ENCODE data around the gene ARL6IP1. TPM values are rescaled to one million over a fixed set of nuclear protein-coding genes. Genes with fewer than 3 reads are reported as not detected.

ARL6IP1 gene
- total and polyA plus RNA-seq, 2 of the 13 experiments (the other 11 are each of a cell fraction or from before 2014, with no cell fraction given): 263 to 373 TPM

DNA sequence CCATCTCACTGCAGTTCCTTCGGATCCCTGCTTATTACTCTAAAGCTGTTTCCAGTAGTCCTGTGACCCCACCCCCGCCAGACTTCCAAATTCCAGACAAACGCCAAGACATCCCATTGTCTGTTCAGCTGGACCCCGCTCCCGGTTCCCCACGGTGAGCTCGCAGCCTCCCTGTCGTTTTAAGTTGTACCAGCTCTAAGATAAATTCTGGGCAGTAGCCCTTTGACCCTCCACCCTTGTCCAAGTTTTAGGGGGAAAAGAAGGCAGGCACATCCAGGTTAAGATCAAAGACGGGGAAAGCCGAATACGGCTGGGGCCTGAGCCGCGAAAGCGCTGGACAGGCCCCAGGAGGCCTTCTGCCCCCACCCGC is 589 bp downstream of the ARL6IP1 start (continued):
- TF ChIP-seq, protein P1, sequence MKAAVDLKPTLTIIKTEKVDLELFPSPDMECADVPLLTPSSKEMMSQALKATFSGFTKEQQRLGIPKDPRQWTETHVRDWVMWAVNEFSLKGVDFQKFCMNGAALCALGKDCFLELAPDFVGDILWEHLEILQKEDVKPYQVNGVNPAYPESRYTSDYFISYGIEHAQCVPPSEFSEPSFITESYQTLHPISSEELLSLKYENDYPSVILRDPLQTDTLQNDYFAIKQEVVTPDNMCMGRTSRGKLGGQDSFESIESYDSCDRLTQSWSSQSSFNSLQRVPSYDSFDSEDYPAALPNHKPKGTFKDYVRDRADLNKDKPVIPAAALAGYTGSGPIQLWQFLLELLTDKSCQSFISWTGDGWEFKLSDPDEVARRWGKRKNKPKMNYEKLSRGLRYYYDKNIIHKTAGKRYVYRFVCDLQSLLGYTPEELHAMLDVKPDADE (CRISPR knock-in tag; IDR thresholded peaks at IDR 0.05): peak; percentile 3; the same call in 1 of the 2 replicates
- TF ChIP-seq ZNF549 (CRISPR knock-in tag; IDR thresholded peaks at IDR 0.05) (no peak), POLR2AphosphoS5 (IDR thresholded peaks at IDR 0.05; ENCODE audit: low read depth, low read length) (peak; percentile 16; the same call in 1 of the 2 replicates), ZNF878 (CRISPR knock-in tag; IDR thresholded peaks at IDR 0.05) (no peak), SNRNP70 (IDR thresholded peaks at IDR 0.05; ENCODE audit: low read depth, low read length) (no peak), SOX5 (CRISPR knock-in tag; IDR thresholded peaks at IDR 0.05; ENCODE audit: borderline replicate concordance) (no peak), ZNF17 (CRISPR knock-in tag; IDR thresholded peaks at IDR 0.05) (0 out of 2 replicates have a peak, but pooled peaks have one; percentile 21), ISX (CRISPR knock-in tag; conservative IDR thresholded peaks at IDR 0.05) (no peak), TEAD2 (CRISPR knock-in tag; IDR thresholded peaks at IDR 0.05) (0 out of 2 replicates have a peak, but pooled peaks have one; percentile 4), ZNF329 (CRISPR knock-in tag; IDR thresholded peaks at IDR 0.05; ENCODE audit: low read depth) (no peak), ADNP (CRISPR knock-in tag; IDR thresholded peaks at IDR 0.05) (no peak), XBP1 (CRISPR knock-in tag; IDR thresholded peaks at IDR 0.05) (no peak), HDAC6 (IDR thresholded peaks at IDR 0.05; ENCODE audit: low read depth, low read length) (no peak), ZNF10 (CRISPR knock-in tag; IDR thresholded peaks at IDR 0.05; ENCODE audit: borderline replicate concordance, low read depth) (no peak; the same call in 1 of the 2 replicates), EED (CRISPR knock-in tag; IDR thresholded peaks at IDR 0.05) (0 out of 2 replicates have a peak, but pooled peaks have one; percentile 15), ZFP62 (CRISPR knock-in tag; IDR thresholded peaks at IDR 0.05) (no peak), MEIS2 (CRISPR knock-in tag; IDR thresholded peaks at IDR 0.05) (no peak)
- TF ChIP-seq, protein P2, sequence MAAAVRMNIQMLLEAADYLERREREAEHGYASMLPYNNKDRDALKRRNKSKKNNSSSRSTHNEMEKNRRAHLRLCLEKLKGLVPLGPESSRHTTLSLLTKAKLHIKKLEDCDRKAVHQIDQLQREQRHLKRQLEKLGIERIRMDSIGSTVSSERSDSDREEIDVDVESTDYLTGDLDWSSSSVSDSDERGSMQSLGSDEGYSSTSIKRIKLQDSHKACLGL (CRISPR knock-in tag; IDR thresholded peaks at IDR 0.05): no peak
- TF ChIP-seq, protein P3, sequence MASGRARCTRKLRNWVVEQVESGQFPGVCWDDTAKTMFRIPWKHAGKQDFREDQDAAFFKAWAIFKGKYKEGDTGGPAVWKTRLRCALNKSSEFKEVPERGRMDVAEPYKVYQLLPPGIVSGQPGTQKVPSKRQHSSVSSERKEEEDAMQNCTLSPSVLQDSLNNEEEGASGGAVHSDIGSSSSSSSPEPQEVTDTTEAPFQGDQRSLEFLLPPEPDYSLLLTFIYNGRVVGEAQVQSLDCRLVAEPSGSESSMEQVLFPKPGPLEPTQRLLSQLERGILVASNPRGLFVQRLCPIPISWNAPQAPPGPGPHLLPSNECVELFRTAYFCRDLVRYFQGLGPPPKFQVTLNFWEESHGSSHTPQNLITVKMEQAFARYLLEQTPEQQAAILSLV (CRISPR knock-in tag; IDR thresholded peaks at IDR 0.05; ENCODE audit: borderline replicate concordance): no peak
- TF ChIP-seq, protein P4, sequence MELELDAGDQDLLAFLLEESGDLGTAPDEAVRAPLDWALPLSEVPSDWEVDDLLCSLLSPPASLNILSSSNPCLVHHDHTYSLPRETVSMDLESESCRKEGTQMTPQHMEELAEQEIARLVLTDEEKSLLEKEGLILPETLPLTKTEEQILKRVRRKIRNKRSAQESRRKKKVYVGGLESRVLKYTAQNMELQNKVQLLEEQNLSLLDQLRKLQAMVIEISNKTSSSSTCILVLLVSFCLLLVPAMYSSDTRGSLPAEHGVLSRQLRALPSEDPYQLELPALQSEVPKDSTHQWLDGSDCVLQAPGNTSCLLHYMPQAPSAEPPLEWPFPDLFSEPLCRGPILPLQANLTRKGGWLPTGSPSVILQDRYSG (CRISPR knock-in tag; IDR thresholded peaks at IDR 0.05): no peak
- TF ChIP-seq, protein P5, sequence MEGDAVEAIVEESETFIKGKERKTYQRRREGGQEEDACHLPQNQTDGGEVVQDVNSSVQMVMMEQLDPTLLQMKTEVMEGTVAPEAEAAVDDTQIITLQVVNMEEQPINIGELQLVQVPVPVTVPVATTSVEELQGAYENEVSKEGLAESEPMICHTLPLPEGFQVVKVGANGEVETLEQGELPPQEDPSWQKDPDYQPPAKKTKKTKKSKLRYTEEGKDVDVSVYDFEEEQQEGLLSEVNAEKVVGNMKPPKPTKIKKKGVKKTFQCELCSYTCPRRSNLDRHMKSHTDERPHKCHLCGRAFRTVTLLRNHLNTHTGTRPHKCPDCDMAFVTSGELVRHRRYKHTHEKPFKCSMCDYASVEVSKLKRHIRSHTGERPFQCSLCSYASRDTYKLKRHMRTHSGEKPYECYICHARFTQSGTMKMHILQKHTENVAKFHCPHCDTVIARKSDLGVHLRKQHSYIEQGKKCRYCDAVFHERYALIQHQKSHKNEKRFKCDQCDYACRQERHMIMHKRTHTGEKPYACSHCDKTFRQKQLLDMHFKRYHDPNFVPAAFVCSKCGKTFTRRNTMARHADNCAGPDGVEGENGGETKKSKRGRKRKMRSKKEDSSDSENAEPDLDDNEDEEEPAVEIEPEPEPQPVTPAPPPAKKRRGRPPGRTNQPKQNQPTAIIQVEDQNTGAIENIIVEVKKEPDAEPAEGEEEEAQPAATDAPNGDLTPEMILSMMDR (CRISPR knock-in tag; IDR thresholded peaks at IDR 0.05): no peak
- TF ChIP-seq, protein P6, sequence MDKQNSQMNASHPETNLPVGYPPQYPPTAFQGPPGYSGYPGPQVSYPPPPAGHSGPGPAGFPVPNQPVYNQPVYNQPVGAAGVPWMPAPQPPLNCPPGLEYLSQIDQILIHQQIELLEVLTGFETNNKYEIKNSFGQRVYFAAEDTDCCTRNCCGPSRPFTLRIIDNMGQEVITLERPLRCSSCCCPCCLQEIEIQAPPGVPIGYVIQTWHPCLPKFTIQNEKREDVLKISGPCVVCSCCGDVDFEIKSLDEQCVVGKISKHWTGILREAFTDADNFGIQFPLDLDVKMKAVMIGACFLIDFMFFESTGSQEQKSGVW (CRISPR knock-in tag; IDR thresholded peaks at IDR 0.05; ENCODE audit: borderline replicate concordance): no peak
- TF ChIP-seq, protein P7, sequence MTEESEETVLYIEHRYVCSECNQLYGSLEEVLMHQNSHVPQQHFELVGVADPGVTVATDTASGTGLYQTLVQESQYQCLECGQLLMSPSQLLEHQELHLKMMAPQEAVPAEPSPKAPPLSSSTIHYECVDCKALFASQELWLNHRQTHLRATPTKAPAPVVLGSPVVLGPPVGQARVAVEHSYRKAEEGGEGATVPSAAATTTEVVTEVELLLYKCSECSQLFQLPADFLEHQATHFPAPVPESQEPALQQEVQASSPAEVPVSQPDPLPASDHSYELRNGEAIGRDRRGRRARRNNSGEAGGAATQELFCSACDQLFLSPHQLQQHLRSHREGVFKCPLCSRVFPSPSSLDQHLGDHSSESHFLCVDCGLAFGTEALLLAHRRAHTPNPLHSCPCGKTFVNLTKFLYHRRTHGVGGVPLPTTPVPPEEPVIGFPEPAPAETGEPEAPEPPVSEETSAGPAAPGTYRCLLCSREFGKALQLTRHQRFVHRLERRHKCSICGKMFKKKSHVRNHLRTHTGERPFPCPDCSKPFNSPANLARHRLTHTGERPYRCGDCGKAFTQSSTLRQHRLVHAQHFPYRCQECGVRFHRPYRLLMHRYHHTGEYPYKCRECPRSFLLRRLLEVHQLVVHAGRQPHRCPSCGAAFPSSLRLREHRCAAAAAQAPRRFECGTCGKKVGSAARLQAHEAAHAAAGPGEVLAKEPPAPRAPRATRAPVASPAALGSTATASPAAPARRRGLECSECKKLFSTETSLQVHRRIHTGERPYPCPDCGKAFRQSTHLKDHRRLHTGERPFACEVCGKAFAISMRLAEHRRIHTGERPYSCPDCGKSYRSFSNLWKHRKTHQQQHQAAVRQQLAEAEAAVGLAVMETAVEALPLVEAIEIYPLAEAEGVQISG (CRISPR knock-in tag; IDR thresholded peaks at IDR 0.05): no peak
